ENCODE results near the gene MAMDC4.

MAMDC4 gene

DNA sequence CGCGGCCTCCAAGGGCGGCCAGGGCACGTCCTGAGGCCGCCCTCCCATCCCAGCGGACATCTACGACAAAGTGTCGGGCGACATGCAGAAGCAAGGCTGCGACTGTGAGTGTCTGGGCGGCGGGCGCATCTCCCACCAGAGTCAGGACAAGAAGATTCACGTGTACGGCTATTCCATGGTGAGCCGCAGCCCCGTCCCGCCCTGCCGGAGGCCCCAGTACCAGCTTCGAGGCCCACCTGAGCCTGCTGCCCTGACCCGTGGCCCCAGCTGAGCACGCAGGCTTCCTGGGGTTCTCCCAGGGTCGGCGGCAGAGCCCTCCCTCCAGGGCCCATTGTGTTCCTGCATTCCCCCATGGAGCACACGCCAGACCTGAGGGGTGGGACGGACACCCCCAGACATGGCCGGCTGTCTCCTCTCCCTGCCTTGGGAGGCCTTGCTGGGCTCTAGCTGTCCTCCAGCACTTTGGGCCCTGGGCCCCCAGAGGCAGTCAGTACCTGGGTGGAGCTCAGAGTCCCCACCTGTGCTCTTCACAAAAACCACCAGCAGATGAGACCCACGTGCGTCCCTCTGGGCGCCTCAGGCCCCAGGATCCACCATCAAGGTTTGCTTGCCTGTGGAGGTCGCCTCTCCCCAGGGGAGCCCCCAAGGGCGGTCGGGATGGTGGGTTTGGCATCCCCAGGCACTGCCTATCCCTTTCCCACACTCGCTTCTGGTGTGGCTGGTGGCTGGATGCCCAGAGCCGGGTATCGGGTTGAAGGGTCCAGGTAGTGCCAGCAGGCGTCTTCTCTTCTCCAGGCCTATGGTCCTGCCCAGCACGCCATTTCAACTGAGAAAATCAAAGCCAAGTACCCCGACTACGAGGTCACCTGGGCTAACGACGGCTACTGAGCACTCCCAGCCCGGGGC is 1.9 kb upstream of the MAMDC4 start:
- no peak for DNase-seq

DNA sequence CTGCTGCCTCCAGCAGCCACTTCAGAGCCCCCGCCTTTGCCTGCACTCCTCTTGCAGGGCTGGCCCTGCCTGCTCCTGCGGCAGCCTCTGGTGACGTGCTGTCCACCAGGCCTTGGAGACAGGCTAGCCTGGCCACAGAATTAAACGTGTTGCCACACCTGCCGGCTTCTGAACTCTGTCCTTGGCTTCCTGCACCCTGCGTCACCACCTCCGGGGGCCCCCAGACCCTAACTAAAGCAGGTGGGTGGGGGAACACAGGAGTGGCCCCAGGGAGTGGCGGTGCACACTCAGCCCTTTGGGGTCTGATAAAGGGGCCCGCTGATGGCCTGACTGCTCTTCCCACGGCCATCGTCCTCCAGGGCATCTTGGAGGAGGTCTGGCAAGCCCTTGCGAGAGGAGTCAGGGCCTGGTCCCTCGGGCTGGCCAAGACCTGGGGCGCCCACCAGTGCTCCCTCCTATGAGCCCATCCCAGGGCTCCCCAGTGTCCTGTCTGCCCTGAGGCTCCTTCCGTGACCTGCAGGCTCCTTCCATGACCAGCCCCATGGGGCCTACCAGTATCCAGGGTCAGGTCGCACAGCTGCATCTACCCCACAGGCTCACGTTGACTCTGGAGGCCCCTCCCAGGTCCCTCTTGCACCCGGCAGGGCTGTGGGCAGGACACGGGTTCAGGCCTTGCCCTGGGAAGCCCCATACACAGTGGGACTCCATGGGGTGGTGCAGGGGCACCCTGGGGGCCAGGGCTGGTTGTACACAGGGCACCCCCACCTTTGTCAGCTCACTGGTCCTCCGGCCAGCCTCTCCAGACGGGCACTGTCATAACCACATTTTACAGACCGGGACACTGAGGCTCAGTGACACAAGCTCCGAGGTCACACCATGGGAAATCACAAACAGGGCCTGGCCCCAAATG is 1.0 kb upstream of the MAMDC4 start:
- DNase-seq, result no peak

DNA sequence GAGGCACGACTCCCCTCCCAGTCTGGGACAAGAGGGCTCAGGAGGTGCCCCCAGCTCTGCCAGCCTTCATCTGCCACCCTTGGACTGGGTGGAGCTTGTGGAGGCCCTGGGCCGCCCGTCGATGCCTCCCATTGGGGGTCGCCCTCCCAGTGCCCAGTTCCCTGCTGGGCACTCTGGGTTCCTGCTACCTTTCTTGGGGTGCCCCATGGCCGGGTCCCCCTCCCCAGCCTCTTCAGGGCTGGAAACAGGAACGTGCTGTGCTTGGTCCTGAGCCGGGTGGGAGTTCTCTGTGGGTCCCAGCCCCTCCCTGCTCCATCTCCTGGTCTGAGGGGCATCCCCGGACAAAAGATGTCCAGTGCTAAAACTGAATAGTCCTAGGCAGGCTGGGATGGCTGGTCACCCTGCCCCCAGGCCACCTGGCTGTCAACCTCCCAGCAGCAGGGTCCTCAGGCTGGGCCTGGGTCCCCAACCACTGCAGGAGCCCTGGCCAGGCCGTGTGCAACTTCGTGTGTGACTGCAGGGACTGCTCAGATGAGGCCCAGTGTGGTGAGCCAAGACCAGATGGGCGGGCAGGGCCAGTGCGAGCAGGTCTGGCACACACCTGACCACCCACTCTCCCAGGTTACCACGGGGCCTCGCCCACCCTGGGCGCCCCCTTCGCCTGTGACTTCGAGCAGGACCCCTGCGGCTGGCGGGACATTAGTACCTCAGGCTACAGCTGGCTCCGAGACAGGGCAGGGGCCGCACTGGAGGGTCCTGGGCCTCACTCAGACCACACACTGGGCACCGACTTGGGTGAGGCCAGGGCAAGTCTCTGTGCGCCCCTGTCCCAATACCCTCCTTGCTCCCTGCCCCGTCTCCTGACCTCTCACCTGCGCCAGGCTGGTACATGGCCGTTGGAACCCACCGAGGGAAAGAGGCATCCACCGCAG is 784 bp downstream of the MAMDC4 start:
- no peak for DNase-seq

DNA sequence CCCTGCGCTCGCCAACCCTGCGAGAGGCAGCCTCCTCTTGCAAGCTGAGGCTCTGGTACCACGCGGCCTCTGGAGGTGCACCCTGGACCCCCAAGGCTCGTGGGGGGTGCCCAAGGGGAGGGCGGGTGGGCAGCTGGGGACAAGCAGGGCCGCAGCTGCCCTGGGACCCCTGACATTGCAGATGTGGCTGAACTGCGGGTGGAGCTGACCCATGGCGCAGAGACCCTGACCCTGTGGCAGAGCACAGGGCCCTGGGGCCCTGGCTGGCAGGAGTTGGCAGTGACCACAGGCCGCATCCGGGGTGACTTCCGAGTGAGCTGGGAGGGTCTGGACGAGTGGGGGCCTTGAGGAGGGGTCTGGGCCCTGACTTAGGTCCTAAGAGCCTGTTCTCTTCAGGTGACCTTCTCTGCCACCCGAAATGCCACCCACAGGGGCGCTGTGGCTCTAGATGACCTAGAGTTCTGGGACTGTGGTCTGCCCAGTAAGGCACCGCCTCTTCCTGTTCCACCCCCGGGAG is 1.5 kb downstream of the MAMDC4 start:
- no peak for DNase-seq

DNA sequence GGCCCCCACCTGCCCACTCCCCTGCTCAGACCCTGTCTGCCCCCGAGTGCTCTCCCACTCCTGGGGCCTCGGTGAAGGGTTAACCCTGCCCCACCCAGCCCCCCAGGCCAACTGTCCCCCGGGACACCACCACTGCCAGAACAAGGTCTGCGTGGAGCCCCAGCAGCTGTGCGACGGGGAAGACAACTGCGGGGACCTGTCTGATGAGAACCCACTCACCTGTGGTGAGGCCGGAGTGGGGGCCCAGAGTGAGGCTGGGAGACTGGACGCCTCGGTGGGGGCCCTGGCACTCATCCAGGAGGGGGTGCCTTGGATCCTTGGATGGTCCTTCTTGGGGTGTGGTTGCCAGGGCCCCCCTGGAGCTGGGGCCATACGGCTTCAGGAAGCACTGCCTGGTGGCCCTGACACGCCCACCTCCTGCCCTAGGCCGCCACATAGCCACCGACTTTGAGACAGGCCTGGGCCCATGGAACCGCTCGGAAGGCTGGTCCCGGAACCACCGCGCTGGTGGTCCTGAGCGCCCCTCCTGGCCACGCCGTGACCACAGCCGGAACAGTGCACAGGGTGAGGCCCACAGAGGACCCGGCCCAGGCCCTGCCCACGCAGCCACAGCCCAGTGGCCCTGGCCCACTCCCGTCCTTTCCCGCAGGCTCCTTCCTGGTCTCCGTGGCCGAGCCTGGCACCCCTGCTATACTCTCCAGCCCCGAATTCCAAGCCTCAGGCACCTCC is 2.1 kb downstream of the MAMDC4 start:
- no peak for DNase-seq

DNA sequence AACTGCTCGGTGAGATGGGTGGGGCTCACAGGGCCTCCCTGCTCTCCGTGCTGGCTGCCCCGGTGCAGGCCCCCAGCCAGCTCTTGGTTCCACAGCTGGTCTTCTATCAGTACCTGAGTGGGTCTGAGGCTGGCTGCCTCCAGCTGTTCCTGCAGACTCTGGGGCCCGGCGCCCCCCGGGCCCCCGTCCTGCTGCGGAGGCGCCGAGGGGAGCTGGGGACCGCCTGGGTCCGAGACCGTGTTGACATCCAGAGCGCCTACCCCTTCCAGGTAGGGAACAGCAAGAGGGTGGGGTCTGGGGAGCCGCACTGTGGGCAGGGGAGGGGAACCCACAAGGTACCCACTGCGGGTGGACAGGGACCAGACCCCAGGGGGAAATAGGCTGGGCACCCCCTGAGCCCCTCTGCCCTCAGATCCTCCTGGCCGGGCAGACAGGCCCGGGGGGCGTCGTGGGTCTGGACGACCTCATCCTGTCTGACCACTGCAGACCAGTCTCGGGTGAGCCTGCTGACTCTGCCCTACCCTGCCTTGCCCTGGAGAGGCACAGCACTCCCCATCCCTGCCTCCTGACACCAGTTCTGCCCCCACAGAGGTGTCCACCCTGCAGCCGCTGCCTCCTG is 2.8 kb downstream of the MAMDC4 start:
- no peak for DNase-seq

DNA sequence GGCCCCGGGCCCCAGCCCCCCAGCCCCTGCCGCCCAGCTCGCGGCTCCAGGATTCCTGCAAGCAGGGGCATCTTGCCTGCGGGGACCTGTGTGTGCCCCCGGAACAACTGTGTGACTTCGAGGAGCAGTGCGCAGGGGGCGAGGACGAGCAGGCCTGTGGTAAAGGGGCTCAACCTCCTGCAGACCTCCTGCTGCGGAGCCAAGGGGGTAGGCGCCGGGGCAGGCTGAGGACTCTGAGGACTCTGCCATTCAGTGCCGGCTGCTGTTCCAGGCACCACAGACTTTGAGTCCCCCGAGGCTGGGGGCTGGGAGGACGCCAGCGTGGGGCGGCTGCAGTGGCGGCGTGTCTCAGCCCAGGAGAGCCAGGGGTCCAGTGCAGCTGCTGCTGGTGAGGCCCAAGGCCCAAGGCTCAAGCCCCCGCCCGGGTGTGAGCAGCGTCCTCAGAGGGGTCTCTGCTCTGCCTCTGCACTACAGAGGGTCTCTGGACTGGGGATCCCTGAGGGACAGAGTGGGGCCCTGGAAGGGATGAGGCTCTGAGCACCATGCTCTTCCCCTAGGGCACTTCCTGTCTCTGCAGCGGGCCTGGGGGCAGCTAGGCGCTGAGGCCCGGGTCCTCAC is 3.4 kb downstream of the MAMDC4 start:
- no peak for DNase-seq

DNA sequence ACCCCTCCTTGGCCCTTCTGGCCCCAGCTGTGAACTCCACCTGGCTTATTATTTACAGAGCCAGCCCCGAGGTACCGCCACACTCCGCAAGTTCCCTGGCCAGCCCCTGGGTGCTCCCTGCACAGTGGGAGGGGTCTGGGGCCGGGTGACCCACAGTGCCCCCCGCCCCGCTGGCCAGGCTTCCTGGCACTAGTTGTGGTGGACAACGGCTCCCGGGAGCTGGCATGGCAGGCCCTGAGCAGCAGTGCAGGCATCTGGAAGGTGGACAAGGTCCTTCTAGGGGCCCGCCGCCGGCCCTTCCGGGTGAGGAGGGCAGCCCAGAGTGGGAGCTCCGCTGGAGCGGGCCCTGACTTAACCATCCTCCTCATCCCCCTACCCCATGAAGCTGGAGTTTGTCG is 3.9 kb downstream of the MAMDC4 start:
- no peak for DNase-seq

DNA sequence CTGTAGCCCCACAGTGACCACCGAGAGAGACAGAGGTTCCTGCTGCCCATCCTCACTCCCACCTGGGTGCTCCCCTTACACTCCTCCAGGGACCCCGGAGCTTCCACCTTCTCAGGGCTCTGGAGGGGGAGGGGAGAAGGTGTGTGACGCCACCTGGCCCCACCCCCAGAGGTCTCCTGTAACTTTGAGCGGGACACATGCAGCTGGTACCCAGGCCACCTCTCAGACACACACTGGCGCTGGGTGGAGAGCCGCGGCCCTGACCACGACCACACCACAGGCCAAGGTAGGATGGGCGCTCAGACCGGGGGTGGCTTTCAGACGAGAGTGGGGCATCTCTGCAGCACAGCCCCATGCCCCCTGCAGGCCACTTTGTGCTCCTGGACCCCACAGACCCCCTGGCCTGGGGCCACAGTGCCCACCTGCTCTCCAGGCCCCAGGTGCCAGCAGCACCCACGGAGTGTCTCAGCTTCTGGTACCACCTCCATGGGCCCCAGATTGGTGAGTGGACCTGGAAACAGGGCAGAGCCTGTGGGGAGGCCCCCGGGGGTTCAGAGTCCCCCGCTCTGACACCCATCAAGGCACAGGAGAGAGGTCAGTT is 4.5 kb downstream of the MAMDC4 start:
- DNase-seq, result no peak

DNA sequence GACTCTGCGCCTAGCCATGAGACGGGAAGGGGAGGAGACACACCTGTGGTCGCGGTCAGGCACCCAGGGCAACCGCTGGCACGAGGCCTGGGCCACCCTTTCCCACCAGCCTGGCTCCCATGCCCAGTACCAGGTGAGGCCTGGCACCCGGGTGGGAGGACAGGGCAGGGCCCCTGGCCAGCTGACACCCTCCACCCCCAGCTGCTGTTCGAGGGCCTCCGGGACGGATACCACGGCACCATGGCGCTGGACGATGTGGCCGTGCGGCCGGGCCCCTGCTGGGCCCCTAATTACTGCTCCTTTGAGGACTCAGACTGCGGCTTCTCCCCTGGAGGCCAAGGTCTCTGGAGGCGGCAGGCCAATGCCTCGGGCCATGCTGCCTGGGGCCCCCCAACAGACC is 5.0 kb downstream of the MAMDC4 start:
- DNase-seq, result no peak

DNA sequence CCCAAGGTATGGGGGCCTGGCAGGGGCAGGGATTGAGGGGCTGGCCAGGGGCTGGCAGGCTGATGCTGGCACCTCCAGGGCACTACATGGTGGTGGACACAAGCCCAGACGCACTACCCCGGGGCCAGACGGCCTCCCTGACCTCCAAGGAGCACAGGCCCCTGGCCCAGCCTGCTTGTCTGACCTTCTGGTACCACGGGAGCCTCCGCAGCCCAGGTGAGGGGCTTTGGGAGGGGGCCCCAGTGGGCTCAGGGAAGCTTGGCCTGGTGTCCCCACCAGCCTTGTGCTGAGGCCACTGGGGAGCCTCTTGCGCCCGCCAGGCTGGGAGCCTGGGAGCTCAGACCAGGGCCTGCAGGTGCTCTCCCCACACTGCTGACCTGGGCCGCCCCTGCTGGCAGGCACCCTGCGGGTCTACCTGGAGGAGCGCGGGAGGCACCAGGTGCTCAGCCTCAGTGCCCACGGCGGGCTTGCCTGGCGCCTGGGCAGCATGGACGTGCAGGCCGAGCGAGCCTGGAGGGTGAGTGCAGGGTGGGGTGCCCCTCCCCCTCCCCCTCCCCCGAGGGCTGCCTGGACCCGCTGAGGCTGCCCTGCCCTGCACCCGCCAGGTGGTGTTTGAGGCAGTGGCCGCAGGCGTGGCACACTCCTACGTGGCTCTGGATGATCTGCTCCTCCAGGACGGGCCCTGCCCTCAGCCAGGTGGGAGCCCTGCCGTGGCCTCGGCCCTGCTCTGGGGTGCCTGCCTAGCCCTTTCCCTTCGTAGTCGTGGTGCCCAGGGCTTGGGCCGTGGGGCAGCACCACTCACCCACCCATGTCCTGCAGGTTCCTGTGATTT is 5.7 kb downstream of the MAMDC4 start:
- peak; percentile 46 for DNase-seq

DNA sequence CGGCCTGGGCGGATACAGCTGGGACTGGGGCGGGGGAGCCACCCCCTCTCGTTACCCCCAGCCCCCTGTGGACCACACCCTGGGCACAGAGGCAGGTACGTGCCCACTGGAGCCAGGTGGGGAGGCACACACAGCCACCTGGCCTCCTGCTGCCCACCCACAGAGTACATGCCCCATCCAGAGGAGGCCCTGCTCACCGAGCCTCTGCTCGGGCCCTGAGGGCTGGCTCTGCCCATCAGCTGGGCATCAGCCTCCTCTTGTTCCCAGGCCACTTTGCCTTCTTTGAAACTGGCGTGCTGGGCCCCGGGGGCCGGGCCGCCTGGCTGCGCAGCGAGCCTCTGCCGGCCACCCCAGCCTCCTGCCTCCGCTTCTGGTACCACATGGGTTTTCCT is 6.3 kb downstream of the MAMDC4 start:
- no peak for DNase-seq

DNA sequence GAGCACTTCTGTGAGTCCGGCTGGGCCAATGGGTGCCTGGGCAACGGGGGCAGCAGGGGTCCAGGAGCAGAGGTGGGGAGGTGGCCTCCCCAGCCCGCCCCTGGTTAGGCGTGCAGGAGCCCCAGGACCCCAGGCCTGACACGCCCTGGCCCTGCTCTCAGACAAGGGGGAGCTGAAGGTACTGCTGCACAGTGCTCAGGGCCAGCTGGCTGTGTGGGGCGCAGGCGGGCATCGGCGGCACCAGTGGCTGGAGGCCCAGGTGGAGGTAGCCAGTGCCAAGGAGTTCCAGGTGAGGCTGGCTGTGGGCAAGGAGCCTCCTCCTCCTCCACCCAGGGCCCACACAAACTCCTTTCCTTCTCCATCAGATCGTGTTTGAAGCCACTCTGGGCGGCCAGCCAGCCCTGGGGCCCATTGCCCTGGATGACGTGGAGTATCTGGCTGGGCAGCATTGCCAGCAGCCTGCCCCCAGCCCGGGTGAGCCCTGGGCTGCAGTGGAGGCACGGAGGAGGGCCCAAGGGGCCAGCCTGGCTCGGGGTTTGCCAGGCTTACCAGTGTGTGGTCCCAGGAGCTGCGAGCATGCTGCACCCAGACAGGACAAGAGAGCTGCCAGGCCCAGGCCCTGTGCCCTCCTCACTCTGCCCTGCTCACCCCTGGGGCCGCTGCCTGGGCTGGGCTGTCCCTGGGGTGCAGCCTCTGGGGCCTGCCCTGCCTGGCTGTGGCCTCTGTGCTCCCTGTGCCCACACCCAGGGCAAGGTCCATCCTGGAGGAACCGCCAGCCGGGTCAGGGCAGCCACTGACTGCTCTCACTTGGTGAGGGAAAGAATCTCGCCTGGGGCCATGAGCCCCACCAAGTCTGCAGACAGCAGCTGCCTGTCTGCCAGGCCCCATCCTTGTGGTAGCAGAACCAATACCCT is 7.0 kb downstream of the MAMDC4 start:
- DNase-seq, result peak; percentile 53

DNA sequence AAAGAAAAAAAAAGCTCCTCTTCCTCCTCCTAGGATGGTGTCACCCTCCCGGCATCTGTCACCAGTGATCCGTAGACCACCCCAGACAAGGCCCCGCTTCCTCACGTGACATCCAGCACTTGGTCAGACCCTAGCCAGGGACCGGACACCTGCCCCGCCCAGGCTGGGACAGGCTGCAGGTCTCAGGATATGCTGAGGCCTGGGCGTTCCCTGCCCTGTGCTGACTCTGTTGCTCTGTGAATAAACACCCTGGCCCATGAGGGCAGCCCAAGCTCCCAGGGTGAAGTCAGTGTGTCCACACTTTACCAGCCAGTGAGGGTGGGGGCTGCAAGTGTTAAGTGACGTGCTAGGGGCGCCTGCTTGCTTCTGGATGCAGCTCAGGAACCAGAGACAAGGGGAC is 8.4 kb downstream of the MAMDC4 start:
- DNase-seq, result no peak

DNA sequence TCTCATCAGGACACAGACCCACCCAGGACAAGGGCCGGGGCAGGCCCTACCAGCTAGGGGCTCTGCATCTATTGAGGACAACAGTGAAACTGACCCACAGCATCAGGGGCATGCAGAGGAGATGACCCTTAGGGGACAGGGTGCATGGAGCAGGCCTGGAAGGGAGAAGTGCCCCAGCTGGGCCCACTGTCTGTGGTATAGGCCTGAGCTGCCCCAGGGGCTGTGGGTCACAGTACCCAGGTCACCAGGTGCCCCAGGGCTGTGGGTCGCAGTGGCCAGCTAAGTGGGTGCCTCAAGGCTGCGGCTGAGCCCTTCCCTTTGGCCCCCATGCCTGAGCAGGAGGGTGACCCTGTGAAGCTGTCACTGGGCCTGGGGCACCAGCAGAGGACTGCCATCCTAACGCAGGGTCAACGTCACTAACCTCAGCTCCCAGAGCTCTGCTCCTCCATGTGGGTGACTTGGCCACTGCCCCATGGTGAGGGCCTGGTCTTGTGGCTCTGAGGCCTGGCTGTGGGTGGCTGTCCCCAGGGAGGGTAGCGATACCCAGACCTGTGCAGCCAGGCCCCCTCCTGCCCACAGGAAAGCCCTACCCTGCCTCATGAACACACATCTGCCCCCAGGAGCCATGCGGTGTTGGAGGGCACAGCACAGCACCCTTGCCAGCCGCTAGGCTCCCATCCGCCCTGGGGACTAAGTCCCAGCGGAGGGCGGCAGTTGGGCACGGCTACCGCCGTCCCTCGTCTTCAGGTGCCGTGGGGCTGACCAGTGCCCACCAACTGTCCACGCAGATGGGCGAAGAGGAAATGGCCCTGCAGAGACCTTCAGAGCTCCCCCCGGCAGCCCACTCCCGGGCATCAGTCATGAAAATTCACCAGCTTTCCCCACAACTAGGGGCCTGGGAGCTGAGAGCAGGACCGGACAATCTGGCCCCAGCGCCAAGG is 9.1 kb downstream of the MAMDC4 start:
- DNase-seq, result no peak

DNA sequence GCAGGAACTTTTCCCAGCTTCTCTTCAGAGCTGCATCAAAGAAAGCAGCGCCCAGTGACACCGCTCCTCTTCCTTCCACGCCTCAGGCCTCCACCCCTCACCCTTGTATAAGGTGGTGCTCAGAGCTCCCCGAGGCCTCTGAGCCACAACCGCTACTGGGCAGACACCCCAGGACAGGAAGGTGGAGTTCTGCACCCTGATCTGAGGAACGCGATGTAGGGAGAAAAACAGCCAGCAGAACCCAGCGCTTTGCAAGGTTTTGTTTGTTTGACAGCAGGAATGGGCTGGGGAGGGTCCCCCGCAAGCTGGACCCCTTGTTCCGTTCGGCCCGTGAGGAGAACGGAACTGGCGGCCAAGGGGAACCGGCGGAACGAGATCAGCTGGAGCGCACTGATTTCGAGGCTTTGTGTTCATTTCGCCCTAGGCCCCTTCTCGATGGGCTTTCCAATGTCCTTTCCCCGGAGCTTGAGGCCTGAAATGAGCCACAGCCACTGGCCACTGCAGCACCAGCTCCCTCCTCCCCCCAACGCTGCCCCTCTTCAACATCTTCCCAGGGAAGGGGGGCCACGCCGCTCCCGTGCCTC is 9.8 kb downstream of the MAMDC4 start:
- no peak for DNase-seq

All from DMS53 (cell line).